HS-5 (cell line): ENCODE results near the gene ACACA.
"Not testable (repeated sequence)": the region's sequence is repeated elsewhere in the genome, so short reads cannot be mapped to it uniquely, and the experiment has no call there.

Experiments
- DNase-seq: peaks from one replicate; pipeline ENCODE4 v3.0.0-alpha.2; 2012; ENCODE audit warnings: low read depth

The ACACA gene

GRCh38 chr17:37393352-37393751 is 13.3 kb downstream of the ACACA start:
- DNase-seq: no peak

- peak; percentile 67 for DNase-seq
Observed at GRCh38 chr17:37392024-37392590, 14.5 kb downstream of the ACACA start.

DNA sequence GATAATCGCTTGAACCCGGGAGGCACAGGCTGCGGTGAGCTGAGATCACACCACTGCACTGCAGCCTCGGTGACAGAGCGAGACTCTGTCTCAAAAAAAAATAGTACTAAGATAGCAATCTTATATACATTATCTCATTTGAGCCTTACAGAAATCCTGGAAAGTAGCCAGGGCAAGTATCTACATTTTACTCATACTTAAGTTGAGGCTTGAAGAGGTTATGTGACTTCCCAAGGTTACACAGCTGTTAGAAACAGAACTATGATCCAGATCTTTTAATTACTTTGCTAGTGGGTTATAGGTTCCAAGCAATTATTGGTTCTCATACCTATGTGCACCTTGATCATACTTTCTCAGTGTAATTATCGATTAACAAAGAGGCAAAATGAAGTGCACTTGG is 15.5 kb downstream of the ACACA start:
- no peak for DNase-seq

GRCh38 chr17:37389160-37389559 is 17.5 kb downstream of the ACACA start:
- DNase-seq: no peak

DNA sequence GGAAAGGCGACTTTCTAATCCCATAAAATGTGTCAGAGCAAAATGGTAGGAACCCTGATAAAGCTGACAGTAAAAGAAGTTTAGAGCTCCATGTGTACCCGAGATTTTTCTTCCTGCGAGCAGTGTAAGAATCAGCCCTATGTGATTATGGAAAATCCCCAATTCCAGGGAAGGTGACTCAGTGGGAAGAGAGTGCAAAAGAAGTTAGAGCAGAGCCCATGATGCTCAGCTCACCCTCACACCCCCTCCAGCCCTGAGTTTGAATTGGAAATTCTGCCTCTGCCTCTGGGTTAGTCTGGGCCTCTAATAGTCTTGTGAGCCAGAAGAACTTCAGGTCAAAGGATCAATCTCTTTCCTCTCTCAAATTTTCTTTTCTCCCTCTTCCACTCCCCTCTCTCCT is 18.4 kb downstream of the ACACA start:
- DNase-seq: no peak

- no peak for DNase-seq
Observed at GRCh38 chr17:37386462-37386861, 20.2 kb downstream of the ACACA start.

- no peak for DNase-seq
Observed at GRCh38 chr17:37385474-37385990, 21.1 kb downstream of the ACACA start.

DNA sequence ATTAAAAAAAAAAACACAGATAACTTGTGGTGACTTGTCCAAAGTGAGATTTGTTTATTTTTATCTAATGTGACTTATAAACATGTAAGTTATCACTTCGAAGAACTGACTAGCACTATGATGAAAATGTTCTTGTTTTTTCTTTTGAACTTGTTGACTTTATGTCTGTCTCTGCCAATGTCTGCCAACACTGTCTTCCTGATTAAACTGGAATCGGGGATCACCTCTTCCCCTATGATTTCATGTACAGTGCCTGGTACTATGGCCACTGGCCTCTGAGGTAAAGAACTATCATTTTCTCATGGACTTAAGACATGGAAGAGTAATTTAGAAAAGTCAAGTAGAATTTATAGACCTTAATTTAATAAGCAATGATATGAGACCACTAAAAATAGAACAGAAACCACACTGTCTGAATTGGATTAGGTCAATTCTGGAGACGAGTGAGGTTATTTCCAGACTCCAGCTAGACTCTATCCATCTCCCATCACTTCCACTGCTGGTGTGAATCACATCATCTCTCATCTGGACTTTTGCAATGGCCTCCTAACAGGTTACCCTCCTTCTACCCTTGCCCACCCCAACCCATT is 22.0 kb downstream of the ACACA start:
- no peak for DNase-seq

GRCh38 chr17:37382056-37382455 is 24.6 kb downstream of the ACACA start:
- DNase-seq: no peak

- DNase-seq: no peak
Observed at GRCh38 chr17:37375706-37376105, 30.9 kb downstream of the ACACA start, which contains the start of gene C17orf78. C17orf78 (plus strand) TSS chr17:37375985; CDS start chr17:37376093, 108 bp downstream.

DNA sequence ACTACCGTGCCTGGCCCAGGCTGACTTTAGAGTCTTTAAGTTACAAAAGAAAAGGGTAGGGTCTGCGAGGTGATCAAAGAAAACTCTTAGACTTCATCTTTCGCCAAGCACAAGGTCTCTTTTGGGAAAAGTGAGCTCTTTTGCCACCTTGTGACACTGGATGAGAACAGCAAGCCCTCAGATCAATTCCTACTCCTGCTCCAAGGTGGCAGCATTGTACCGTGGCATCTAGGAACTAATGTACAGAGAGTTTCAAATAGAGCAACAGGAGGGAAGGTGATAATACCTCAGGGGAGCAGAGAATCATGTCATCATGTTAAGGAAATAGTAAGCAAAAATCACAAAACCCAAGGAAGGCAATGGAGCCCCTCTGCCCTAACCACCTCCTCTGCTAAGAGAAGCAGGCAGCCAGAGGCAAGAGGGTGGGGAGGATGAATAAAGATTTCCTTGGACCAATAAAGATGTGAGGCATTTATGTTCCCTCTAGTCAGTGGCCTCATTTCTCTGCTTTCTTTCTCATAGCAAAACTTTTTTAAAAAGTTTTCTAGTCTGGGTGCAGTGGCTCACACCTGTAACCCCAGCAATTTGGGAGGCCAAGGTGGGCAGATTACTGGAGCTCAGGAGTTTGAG is 33.0 kb downstream of the ACACA start:
- DNase-seq: peak; percentile 60

- no peak for DNase-seq
Observed at GRCh38 chr17:37368577-37368976, 38.1 kb downstream of the ACACA start.

- no peak for DNase-seq
Observed at GRCh38 chr17:37365589-37365988, 41.0 kb downstream of the ACACA start.

GRCh38 chr17:37361543-37361942 is 45.1 kb downstream of the ACACA start:
- no peak for DNase-seq

DNA sequence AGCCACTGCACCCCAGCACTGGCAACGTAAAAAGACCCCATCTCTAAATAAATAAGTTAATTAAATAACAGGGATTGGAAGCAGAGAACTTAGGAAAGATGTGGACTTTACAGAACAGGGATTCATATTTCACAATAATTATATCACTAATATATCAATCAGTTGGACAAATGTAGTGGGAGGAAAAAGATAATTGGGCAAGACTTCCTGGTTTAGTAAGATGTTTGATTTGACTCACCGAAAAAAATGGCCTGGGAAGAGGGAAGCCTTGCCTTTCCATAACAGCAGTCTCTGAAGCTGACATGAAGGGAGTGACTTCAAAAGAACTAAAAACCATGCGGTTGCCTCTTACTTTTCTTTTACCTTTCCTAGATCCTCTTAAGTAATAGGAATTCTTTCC is 46.0 kb downstream of the ACACA start:
- DNase-seq: peak; percentile 26

- DNase-seq: no peak
Observed at GRCh38 chr17:37359682-37360188, 46.9 kb downstream of the ACACA start.

DNA sequence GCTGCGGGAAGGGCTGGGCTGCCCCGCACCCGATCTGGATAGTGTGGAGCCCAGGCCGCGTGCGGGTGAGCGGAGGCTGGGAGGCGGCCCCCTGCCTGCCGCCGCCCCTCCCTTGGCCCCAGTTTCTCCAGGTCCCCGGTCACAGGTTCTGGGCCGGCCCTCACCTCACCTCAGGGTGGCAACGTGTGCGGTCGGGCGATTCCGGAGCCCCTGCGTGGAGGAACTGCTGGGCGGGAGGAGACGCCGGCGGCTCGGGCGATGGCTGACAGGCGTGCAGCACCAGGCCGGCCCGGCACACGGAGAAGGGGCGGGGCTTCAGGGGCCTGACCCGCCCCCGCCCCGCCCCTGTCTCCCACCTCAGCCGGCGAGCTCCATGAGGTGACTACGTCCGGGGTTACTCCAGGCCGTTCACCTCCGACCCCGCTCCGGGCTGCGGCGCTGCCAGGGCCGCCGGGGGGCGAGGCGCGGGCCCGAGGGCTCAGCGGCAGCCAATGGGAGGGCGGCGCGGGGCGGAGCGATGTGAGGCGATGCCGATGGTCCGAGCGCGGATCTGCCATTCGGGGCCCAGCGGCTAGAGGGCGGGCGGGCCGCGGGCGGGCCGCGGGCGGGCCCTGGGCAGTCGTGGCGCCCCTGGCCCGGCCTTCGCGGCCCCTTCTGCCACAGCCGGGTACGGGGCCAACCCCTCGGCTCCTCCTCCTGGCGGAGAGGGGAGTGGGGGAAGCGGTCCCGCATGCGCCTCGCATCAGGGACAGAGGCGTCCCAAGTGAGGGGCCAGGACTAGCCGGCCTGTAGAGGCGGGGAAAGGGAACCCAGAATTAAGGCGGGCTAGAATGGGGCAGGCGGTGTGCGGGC is 47.6 kb downstream of the ACACA start:
- peak; percentile 61 for DNase-seq

GRCh38 chr17:37358098-37358829 is 48.4 kb downstream of the ACACA start:
- DNase-seq: no peak

DNA sequence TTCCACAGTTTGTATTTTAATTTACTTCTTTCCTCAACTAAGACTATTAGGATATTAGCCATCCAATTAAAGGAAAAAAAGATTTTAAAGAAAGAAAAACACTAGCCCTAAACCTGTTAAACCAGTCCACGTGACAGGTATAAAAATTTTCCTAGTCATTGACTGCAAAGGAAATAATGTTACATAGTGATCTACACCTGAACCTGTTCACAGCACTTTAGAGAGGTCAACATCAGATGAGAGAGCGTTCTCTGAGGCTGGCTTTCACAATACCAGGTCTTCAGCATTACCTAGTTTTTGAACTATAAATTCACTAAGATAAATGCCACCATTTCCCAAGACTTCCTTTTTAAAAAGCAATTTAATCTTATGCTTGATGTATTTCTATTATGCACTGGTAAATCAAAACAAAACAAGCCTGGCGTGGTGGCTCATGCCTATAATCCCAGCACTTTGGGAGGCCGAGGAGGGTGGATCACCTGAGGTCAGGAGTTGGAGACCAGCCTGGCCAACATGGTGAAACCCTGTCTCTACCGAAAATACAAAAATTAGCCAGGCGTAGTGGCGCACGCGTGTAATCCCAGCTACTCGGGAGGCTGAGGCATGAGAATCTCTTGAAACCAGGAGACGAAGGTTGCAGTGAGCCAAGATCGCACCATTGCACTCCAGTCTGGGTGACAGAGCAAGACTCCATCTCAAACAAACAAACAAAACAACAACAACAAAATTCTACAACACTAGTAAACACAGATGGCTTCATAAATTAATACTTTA is 49.7 kb downstream of the ACACA start:
- not testable (repeated sequence) for DNase-seq

DNA sequence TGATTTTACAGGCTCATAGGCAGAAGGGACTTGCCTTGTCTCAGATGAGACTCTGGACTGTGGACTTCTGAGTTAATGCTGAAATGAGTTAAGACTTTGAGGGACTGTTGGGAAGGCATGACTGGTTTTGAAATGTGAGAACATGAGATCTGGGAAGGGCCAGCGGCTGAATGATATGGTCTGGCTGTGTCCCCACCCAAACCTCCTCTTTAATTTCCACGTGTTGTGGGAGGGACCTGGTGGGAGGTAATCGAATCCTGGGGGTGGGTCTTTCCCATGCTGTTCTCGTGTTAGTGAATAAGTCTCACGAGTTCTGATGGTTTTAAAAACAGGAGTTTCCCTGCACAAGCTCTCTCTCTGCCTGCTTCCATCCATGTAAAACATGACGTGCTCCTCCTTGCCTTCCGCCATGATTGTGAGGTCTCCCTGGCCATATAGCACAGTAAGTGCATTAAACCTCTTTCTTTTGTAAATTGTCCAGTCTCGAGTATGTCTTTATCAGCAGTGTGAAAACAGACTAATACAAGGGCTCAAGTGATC is 59.7 kb downstream of the ACACA start:
- DNase-seq: not testable (repeated sequence)
